Measurements from ENCODE around the gene TMEM212.

The TMEM212 gene

DNA sequence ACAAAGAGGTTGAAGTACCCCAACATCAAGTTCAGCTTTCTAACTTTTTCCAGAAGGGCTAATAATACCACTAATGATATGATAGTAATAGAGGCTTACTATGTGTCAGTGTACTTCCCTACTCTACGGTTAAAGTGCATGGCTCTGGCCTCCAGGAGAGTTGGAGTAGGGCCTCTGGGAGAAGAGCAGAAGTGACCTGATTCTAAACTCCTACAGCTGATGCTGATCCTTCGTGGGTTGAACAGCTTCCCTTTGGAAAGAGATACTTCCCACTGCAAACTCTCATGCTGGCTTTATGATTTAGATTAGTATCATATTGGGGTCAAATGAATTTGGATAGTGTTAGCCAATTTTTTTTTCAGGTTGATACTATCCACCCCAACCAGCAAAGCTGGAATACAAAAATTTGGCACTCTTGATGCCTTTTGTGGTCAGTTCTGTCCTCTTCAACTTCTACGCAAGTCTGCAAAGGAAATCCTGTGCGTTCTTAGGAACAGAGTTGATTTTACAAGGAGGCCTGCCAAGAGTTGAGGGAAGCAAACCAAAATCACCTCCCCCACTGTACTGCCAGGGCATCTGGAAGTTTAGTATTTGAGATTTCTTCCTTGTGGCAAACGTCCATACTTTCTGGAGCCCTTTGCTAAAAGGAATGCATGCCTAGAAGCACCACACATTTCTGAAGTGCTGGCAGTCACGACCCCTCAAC is 17.8 kb downstream of the TMEM212 start:
- peak; percentile 90 for DNase-seq (ENCODE audit: extremely low read depth, low read depth)

DNA sequence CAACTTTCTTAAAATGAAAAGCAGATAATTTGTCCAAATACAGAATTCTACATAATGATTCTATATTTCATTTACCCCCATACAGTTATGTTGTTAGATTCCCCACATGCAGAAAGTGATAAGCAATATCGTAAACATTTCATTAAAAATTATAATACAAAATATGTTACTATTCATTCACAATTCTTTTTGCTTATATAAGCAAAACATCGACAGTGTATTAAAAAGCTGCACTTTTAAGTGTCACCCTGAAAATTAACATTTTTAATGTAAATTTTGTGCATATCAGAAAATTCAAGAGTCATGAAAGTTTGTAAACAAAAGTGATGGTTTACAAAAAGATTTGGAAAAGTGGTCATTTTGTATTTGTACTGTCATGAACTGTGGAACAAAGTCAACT is 19.2 kb downstream of the TMEM212 start:
- TF ChIP-seq CTCF (IDR thresholded peaks at IDR 0.05; ENCODE audit: low read depth, low read length): no peak

More for the DNA sequence above, 17.8 kb downstream of the TMEM212 start:
- TF ChIP-seq CTCF (IDR thresholded peaks at IDR 0.05; ENCODE audit: low read depth, low read length): no peak

GRCh38 chr3:171862993-171863521 is 19.9 kb downstream of the TMEM212 start:
- no peak for DNase-seq (ENCODE audit: extremely low read depth, low read depth)
- no peak for TF ChIP-seq CTCF (IDR thresholded peaks at IDR 0.05; ENCODE audit: low read depth, low read length)

More for the DNA sequence above, 19.2 kb downstream of the TMEM212 start:
- no peak for DNase-seq (ENCODE audit: extremely low read depth, low read depth)

DNA sequence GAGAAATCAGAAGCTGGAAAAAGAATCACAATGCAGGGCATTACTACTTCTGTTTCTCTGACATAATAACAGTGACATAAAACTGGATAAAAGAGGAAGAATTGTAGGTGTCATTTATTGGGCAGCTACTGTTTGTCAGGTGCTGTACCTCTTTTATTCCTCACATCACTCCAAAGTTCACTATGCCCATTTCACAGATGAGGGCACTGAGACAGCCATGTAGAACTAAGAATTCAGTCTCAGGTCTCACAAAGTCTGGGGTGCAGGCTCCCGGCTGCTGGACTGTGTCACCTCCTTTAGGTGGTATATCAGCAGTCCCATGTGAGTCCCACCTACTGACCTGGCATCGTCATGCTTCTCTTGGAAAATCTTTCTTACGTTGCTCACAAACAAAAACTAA is 20.8 kb downstream of the TMEM212 start:
- no peak for DNase-seq (ENCODE audit: extremely low read depth, low read depth)
- no peak for TF ChIP-seq CTCF (IDR thresholded peaks at IDR 0.05; ENCODE audit: low read depth, low read length)

DNA sequence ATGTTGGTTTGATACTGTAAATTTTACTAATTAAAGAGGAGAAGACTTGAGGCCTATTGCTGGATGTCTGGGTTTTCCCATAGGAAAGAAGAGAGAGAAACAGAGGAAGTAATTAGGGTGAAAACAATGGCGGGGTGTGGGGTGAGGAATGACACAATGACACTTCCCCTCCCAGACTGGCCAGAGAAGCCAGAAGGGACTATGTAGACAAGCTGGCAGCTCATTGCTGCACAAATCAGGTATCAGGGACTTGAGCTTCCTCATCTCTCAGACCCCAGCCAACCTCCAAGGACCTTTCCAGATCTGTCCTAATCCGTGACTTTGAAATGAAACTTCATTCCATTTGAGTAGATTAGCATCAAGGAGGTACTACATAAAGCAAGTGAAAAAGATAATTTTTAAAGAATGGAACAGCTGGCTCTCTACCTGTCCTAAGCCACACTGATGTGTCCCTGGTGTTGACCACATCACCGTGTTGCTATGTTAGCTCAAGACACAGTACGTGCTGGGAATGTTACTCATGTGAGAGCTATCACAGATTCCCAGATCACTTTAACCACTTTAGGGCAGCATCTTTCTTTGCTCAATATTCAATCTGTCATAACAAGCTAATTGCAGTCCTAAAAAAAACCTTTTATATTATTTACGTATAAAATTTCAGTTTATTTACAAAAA is 22.2 kb downstream of the TMEM212 start:
- DNase-seq (ENCODE audit: extremely low read depth, low read depth): no peak
- TF ChIP-seq CTCF (IDR thresholded peaks at IDR 0.05; ENCODE audit: low read depth, low read length): no peak

DNA sequence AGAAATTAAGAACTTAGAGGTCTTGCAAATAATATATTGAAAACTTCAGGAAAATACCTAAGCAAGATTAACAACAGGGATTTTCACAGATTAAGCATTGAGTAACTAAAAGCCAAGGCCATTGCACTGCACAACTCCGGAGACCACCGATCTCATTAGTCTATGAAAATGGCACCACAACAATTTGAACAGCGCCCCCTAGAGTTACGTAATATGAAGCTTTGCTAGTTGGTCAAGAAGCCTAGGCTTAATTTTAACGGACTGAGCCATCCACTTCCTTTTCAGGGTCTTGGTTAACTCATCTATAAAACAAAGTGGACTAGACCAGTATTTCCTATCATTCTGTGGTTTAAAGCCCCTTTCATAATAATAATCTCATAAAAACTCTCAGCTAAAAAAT is 24.8 kb downstream of the TMEM212 start:
- peak; percentile 15 for TF ChIP-seq CTCF (IDR thresholded peaks at IDR 0.05; ENCODE audit: low read depth, low read length)
- DNase-seq (ENCODE audit: extremely low read depth, low read depth): no peak
